Calu3 (cell line): ENCODE data around the gene ESAM. TPM values are rescaled to one million over a fixed set of nuclear protein-coding genes. Genes with fewer than 3 reads are reported as not detected.

Experiments
- BruUV-seq: library from RNA; stranded (reverse); fragments of 400-500 nt; replicated peaks from 2 replicates; lab custom pipeline; 2021; lab: Mats Ljungman, UMichigan
- CTCF ChIA-PET: fragments of 300-600 bp; sonication (Branson Sonifier 250); formaldehyde crosslinking; loops from one replicate; lab custom pipeline; 2022; ENCODE audit warnings: antibody characterized with exemption; lab: Charles Lee
- DNase-seq: peaks from one replicate; pipeline ENCODE4 v3.0.0; 2022
- H3K27ac Mint-ChIP-seq: one replicate; pipeline ENCODE4 v1.8.0; 2022; ENCODE audit warnings: mixed read lengths; ENCODE audit not compliant: unreplicated experiment
- H3K27me3 Mint-ChIP-seq: one replicate; pipeline ENCODE4 v1.8.0; 2022; ENCODE audit warnings: mixed read lengths; ENCODE audit not compliant: unreplicated experiment
- H3K36me3 Mint-ChIP-seq: one replicate; pipeline ENCODE4 v1.8.0; 2022; ENCODE audit warnings: mild to moderate bottlenecking, moderate library complexity, mixed read lengths; ENCODE audit not compliant: insufficient read depth, unreplicated experiment
- H3K4me1 Mint-ChIP-seq: one replicate; pipeline ENCODE4 v1.8.0; 2022; ENCODE audit warnings: mild to moderate bottlenecking, low read depth, mixed read lengths; ENCODE audit not compliant: unreplicated experiment
- H3K4me3 Mint-ChIP-seq: one replicate; pipeline ENCODE4 v1.8.0; 2022; ENCODE audit warnings: mild to moderate bottlenecking, low read depth, moderate library complexity, mixed read lengths; ENCODE audit not compliant: unreplicated experiment
- H3K9me3 Mint-ChIP-seq: one replicate; pipeline ENCODE4 v1.8.0; 2022; ENCODE audit warnings: low read depth, mixed read lengths; ENCODE audit not compliant: unreplicated experiment
- intact Hi-C: fragments of 100-400 bp; cut with micrococcal nuclease; formaldehyde crosslinking; loops from one replicate; pipeline ENCODE4 v1.10.0; 2022; ENCODE audit not compliant: unreplicated experiment
- total RNA-seq: library from RNA; stranded (reverse); gene quantifications from 2 replicates; pipeline ENCODE4 v1.2.3, GENCODE V29; 2022
- TF ChIP-seq, protein P1 (sequence below): fragments of 200-600 bp; IDR thresholded peaks from one replicate; pipeline ENCODE4 v1.8.0; 2022; ENCODE audit warnings: antibody characterized with exemption; ENCODE audit not compliant: unreplicated experiment

Gene ESAM
- total RNA-seq, 1 experiment from 2014 or later = 1.1 TPM

DNA sequence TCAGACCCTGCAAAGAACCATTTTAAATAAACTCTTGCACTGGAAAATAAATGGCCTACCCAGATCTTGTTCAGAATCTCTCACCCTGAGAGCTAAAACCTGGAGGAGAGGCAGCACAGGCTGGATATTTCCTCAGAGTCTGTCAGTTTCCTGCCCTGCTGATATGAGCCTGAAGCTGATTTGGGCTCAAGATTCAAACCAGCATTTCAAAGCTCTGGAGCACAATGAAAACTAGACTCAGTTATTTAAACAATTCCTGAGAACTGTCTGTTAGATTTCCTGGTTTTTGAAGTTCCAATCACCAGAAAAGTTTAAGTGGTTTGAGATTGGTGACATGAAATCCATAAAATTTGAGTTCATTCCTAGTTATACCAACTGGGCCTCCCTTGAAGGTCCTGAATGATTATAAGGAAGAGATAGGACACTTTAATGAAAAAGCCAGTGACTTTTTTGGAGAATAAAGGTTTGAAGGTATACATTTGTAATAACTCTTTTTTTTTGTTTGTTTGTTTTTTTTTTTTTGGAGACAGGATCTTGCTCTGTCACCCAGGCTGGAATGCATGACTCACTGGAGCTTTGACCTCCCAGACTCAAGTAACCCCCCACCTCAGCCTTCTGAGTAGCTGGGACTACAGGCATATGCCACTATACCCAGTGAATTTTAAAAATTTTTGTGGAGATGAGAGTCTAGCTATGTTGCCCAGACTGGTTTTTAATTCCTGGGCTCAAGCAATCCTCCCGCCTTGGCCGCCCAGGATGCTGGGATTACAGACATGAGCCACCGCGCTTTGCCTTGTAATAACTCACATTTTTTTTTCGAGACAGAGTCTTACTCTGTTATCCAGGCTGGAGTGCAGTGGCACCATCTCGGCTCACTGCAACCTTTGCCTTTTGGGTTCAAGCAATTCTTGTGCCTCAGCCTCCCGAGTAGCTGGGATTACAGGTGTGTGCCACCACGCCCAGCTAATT, 8.0 kb upstream of the ESAM start:
- DNase-seq = no peak
- CTCF ChIA-PET = interaction anchor here (0.7 to 1.0 kb wide), 4 partner anchors 24 to 1572 kb away, joined by 3 read pairs; partner anchors contain the start of gene NRGN
- H3K9me3 Mint-ChIP-seq = no peaks in the 10 kb centered on the region
- no peak overlapping the region for H3K27ac Mint-ChIP-seq
- no peak overlapping the region for H3K4me3 Mint-ChIP-seq
- intact Hi-C loops = no loop called here
- H3K36me3 Mint-ChIP-seq = no peaks in the 10 kb centered on the region
- H3K4me1 Mint-ChIP-seq = no peaks in the 10 kb centered on the region
- no peaks in the 10 kb centered on the region for H3K27me3 Mint-ChIP-seq
- TF ChIP-seq, protein P1, sequence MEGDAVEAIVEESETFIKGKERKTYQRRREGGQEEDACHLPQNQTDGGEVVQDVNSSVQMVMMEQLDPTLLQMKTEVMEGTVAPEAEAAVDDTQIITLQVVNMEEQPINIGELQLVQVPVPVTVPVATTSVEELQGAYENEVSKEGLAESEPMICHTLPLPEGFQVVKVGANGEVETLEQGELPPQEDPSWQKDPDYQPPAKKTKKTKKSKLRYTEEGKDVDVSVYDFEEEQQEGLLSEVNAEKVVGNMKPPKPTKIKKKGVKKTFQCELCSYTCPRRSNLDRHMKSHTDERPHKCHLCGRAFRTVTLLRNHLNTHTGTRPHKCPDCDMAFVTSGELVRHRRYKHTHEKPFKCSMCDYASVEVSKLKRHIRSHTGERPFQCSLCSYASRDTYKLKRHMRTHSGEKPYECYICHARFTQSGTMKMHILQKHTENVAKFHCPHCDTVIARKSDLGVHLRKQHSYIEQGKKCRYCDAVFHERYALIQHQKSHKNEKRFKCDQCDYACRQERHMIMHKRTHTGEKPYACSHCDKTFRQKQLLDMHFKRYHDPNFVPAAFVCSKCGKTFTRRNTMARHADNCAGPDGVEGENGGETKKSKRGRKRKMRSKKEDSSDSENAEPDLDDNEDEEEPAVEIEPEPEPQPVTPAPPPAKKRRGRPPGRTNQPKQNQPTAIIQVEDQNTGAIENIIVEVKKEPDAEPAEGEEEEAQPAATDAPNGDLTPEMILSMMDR = no peak
- BruUV-seq = no TSS peak

DNA sequence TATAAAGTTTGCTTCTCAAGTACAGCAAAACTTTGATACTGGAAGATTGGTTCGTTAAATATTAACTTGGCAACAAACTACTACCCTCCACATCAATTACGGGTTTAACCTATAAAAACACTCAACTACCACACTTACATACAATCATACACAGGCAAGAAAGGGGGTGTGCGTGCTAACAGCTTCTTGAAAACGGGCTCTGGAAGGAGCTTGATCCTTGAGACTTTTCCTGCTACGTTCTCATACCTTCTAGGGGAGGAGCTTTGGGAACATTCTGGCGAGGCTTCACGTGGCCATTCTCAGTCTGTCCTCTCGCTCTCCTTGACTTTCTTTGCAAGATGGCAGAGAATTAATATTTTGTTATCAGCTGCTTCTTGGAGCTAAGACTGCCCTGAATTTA, 6.8 kb upstream of the ESAM start:
- Mint-ChIP-seq H3K27ac (no peak overlapping the region), H3K36me3 (no peaks in the 10 kb centered on the region), H3K4me1 (peaks cover 2% of the 10 kb centered on the region), H3K9me3 (no peaks in the 10 kb centered on the region), H3K4me3 (no peak overlapping the region), H3K27me3 (no peaks in the 10 kb centered on the region)
- BruUV-seq = no TSS peak
- no peak for DNase-seq
- TF ChIP-seq, protein P1 = no peak
- intact Hi-C loops = no loop called here
- CTCF ChIA-PET = interaction anchor here (0.8 kb wide), 1 partner anchor 25 kb away, joined by 4 read pairs; no protein-coding TSS in a partner anchor

DNA sequence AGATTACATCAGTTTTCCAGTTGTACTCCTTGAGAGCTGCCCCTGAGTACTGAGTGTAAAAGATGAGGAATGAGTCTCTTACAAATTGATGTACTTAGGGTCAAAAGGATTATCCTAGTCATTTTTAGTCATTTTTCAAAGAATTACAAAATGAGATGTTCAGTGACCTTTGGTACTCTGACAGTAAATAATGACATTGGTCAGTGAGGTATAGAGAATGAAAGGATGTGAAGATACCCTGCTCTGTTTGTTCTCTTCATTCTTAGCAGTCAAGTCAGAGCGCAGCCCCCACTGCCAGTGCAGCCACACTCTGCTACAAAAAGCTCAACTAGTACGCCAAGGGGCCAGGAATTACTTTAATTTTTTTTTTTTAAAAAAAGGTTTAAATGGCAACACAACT, 4.1 kb upstream of the ESAM start:
- H3K4me1 Mint-ChIP-seq = peaks cover 8% of the 10 kb centered on the region
- DNase-seq = no peak
- TF ChIP-seq, protein P1 = no peak
- no peaks in the 10 kb centered on the region for H3K9me3 Mint-ChIP-seq
- H3K27me3 Mint-ChIP-seq = no peaks in the 10 kb centered on the region
- intact Hi-C loops = no loop called here
- H3K4me3 Mint-ChIP-seq = no peak overlapping the region
- BruUV-seq = no TSS peak
- H3K36me3 Mint-ChIP-seq = peaks cover 12% of the 10 kb centered on the region
- H3K27ac Mint-ChIP-seq = no peak overlapping the region
- CTCF ChIA-PET = interaction anchor here (0.6 to 1.0 kb wide), 2 partner anchors 17 to 18 kb away, joined by 3 read pairs; no protein-coding TSS in a partner anchor

DNA sequence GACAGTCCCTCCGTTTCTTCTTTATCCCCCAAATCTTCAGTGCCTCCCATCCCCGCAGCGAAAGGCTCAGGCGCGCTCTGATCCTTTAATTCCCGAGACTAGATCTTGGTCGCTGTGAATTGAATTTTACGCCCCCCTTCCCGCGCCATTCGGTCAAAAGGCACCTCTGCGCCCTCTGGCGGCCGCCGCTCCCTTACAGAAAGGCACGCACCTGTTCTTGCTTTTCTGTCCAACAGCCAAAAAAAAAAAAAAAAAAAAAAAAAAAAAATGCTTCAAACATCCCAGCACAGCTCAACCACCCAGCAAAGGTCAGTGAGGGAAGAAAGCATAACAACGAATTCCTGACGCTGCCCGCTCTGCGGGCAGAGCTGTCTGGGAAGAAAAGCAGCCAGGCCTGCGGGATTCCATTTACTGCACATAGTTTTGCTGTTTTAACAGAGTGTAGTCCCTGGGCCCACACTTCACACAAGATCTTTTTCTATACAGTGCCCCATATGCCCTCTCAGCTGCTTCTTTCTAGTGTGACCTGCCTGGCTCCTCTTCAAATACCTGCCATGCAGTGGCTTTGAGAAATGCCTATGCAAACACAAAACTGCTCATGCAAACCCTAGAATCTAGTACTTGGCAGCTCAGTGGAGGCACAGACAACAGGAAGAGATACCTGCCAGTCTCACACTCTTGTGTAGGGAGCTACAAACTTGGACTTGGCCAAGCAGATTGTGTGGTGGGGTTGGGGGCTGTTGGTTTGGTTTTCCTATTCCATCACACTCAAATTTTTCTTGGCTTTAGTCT, 1.3 kb upstream of the ESAM start:
- no peaks in the 10 kb centered on the region for H3K9me3 Mint-ChIP-seq
- peak overlapping the region; percentile 72 for H3K4me3 Mint-ChIP-seq
- no peak overlapping the region for H3K27ac Mint-ChIP-seq
- CTCF ChIA-PET = interaction anchor here (0.6 to 3.0 kb wide), 6 partner anchors 17 to 94 kb away, joined by 3 to 16 read pairs (median 7); partner anchors contain the start of gene MSANTD2
- TF ChIP-seq, protein P1 = peak; percentile 68
- intact Hi-C loops = loop anchor here (1.0 to 5.0 kb wide), 3 partner anchors 17 to 94 kb away; no protein-coding TSS in a partner anchor
- H3K4me1 Mint-ChIP-seq = peaks cover 8% of the 10 kb centered on the region
- no peaks in the 10 kb centered on the region for H3K27me3 Mint-ChIP-seq
- peaks cover 15% of the 10 kb centered on the region for H3K36me3 Mint-ChIP-seq
- no TSS peak for BruUV-seq
- peak; percentile 80 for DNase-seq
